Brain (organoid and tissue), 1 donor: ENCODE results near the gene RNF6. TPM values are rescaled to one million over a fixed set of nuclear protein-coding genes. Genes with fewer than 3 reads are reported as not detected.

Experiments
- polyA plus RNA-seq: library from polyadenylated mRNA; stranded (reverse); fragments of 350-450 nt; fragmentation: Illumina TruSeq; extraction: RNeasy Lipid Tissue Mini Kit (QIAGEN cat#74804); gene quantifications from one replicate; pipeline ENCODE4 v1.2.3, GENCODE V29; 2015; ENCODE audit warnings: low read depth, low replicate concordance; ENCODE audit not compliant: insufficient read depth

The RNF6 gene
- polyA plus RNA-seq, 1 donor from 2014 or later = 5.3 TPM

Other genes starting within 250 kb of the RNF6 start
- gene SHISA2, start 170.3 kb downstream of the RNF6 start, polyA plus RNA-seq = 5.2 TPM
- gene CDK8, start 31.8 kb upstream of the RNF6 start, polyA plus RNA-seq = 10.0 TPM